SHP77 treated with DMSO at 0.1 percent for 48 hours (cell line): ENCODE data around the gene MIR17HG.
"Not testable (repeated sequence)": the region's sequence is repeated elsewhere in the genome, so short reads cannot be mapped to it uniquely, and the experiment has no call there.

Source experiments
- DNase-seq: peaks from one replicate; lab custom pipeline; 2025; lab: John Stamatoyannopoulos, UW

Gene MIR17HG

DNA sequence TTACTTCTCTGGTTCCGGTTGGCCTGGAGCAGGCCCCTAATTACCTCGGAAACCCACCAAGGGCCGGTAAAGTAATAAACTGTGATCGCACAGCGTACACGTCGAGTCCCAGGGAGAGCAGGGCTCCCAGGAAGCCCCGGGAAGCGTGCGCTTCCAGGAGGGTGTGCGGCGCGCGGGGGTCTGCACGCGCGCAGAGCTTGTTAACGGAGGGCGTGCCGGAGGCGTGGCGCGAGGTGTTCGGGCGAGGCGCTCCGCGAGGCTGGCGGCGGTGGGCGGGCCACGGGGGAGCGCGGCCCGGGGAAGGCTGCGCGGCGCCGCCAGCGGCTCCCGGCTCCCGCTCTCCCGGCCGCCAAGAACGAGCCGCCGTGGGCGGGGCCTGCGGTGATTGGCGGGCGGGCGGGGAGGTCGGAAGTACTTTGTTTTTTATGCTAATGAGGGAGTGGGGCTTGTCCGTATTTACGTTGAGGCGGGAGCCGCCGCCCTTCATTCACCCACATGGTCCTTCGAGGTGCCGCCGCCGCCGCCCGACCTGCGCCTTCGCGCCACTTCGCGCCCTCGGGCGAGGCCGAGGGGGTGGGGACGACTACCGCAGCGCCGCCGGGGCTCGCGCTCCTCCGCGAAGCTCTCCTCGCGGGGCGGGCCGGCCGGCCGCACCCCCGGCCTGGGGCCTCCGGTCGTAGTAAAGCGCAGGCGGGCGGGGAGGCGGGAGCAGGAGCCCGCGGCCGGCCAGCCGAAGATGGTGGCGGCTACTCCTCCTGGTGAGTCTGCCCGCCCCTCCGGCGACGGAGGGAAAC is at the start of gene MIR17HG:
TSS of gene MIR17HG (plus strand) at position 486 of the 794 bp plus-strand sequence.
- DNase-seq = peak; percentile 97

DNA sequence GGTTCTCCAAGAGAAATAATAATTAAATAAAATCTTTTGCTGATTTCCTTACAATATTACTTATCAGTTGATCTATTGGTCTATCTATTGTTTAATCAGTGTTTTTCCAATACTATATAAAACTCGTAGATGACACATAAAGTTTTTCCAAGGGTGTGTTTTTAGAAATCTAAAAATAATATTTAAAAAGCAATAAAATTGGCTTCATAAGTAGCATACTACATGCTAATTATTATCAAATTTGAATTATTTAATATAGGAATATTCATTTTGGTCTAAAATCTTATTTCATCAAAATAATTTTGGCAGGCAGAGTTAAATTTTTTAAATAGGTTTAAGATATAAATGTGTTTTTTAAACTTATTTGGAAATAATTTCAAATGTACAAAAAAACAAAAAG is 49.4 kb upstream of the MIR17HG start:
- DNase-seq = no peak

DNA sequence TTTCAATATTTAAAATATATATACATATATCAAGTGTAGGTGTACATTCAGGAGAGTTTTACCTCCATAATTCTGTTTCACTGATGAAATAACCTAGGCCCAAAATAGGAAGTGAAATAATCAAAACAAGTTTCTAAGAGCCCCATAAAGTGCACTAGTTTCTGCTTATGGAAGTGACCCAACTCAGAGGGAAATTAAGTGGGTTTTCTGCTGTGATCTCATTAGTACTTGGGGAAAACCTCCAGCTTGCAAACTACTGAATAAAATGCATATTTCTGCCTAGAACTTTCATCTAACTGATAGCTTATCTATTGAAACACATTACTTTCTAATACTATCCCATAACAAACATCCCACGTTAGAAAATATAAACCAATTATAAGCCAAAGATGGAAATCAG is 45.4 kb upstream of the MIR17HG start:
- DNase-seq = no peak

DNA sequence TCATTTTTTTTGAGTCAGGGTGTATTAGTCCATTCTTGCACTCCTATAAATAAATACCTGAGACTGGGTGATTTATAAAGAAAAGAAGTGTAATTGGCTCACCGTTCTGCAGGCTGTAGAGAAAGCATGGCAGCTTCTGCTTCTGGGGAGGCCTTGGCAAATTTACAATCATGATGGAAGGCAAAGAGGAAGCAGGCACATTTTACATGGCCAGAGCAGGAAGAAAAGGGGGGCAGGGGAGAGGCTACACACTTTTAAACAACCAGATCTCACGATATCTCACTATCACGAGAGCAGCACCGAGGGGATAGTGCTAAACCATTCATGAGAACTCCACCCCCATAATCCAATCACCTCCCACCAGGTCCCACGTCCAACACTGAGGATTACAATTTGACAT is 44.5 kb upstream of the MIR17HG start:
- DNase-seq = no peak

DNA sequence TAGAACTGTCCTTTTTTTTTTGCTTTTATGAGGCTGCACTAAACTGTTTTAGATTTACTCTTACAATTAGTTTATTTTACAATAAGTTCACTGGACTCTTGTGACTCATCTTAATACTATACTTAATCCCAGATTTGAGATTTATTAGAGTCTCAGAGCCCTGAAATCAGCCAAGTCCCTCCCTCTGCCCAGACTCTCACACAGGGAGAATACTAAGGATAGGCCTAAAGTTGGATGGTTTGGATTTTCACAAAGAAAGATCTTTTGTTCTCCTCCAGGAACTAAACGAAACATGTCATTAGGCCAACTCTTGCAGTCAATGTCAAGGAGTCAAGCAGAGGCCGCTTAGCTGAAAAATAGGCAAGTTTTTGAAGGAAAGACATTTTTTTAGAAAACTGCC is 42.7 kb upstream of the MIR17HG start:
- no peak for DNase-seq

DNA sequence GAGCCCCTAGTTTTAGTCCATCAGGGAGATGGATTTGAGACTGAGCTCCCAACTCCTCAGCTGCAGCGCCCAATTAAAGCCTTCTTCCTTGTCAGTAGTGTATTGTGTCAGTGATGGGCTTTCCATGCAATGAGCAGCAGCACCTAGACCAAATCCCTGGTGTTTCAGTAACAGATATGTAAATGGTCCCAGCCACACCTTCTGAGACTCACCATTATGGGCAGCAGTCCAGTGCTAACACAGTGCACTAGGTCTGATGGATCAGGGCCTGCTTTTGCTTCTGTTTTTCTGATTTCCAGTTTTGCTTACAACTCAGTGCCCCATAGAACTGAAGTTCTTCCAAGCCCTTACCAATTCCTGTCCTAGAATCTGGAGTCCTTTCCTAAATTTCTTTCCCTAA is 41.8 kb upstream of the MIR17HG start:
- no peak for DNase-seq

DNA sequence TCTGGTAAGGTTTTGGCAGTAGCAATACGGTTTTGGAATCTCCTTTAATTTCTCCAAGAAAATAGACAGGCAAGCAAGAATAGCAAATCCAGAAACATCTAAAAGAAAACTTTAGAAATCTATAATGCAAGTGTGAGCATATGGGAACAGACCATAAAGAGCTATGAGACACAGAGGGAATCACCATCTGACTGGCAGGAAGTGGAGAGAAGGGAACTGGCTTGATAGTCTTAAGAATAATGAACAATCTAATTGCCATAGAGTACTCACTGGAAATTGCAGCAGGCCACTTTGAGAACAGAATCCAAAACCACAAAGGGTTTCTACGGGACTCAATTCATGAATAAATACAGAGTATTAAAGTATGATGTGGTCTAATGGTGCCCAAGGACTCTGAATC is 39.6 kb upstream of the MIR17HG start:
- DNase-seq = no peak

DNA sequence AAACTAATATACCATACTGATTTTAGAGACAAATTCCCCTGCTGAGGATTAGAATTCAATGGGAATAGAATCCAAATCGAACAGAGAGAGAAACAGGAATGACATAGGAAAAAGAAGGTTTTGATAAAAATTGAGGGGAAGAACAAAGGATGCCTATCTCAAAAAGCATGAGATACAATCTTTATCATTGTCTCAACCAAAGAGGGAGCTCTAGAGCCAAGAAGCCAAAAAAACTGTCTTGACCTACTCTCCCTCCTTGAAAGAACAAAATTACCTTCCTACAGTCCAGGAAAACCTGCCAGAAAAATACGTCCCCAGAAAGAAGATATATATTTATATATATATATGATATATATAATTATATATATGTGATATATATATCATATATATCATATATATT is 39.2 kb upstream of the MIR17HG start:
- no peak for DNase-seq

DNA sequence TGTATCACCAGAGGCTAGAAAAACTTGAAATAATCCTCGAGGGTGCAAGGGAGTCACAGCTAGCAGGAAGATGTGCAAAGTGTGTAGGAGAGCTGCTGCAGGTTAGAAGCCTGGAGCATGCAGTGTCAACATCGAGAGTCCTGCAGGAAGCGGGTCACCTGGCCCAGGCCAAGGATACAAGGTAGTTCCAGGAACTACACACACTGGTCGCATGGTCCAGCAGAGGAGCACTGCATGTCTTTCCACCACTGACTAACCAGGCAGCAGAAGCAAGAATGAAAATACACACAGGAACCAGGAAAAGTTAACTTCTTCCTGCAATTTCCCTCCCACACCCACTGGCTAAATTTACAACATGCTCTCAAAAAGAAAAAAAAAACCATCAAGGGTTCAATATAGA is 36.0 kb upstream of the MIR17HG start:
- no peak for DNase-seq

DNA sequence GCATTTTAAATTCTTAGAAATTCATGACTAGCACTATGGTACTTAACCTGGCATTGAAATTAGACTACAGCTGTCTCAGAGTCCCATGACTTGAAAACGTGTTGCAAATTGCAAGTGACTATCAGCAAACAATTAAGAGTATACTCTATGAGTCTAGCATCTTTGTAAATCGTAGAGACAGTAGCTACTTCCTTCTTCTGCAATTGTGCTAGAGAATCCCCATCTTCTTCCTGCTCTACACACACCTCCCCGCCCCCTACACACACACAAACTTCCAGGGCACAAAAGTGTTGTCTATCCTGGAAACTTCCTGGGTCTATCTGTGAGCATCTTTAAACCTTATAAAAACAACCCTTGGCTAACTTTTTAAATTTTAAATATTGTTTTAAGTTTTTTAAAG is 35.2 kb upstream of the MIR17HG start:
- no peak for DNase-seq

DNA sequence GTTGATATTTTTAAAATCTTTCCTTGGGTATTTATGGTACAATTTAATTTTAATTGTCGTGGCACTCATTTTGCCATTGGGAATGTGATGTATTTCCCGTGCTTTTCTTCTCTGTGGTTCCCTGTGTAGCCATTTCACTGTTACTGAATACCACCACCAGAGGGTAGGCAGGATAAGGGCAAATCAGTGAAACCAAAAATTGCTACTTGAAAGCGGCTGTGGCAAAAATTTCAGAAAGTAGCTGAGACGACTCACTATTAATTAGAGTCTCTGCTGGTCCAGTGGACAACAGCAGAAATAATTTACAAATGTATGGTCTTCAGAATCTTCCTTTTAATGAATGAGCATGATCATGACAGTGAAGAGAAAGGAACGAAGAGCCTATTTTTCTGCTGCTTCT is 34.4 kb upstream of the MIR17HG start:
- DNase-seq = no peak

DNA sequence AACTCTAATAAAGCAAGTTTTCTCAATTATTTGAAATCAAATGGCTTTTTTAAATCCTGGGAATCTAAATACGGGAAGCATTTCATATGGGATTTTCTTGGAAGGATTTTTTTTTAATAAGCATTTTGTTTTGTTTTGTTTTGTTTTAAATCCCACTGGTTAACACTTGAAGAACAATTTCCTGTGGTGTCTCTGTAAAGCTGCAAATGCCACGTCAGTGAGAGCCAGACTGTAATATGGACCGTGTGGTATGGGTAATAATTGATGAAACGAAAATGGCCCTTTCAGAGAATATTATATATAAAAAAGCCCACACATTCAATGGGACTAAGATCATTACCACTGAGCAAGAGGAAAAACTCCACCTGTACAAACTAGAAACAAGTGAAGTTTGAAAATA is 33.9 kb upstream of the MIR17HG start:
- DNase-seq = no peak

DNA sequence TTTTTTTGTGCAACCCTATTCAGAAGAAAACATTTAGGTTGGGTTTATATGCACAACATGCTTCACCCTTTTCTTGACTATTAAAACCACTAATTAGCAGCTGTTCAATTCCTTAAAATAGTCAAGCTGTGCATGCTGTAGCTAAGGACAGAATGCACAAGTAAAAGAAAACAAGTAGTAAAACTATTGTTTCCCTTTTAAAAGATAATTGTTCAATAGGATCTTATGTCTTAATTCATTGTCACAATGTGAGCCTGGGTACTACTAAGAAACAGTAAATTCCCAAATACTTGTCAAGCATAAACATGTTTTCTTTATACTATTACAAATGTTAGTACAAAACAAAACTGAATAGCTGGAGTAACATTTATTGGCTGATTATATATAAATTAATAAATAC is 32.6 kb upstream of the MIR17HG start:
- no peak for DNase-seq

DNA sequence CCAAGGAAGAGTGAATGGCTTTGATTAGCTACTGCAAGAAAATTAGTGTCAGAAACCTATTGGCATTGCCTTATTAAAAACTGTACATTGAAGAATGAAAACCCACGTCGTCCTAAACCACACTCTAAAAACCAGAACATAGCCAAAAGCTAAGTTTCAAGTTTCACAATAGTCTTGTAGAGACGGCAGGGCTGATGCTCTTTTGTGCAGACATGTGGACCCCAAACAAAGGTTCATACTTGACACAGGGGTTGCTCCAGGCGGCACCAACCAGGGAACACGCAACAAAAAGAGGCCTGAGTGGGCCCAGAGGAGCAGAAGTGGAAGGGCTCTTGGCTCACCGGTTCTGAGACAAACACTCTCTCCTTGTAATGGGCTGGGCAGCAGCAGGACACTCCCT is 28.6 kb upstream of the MIR17HG start:
- no peak for DNase-seq

DNA sequence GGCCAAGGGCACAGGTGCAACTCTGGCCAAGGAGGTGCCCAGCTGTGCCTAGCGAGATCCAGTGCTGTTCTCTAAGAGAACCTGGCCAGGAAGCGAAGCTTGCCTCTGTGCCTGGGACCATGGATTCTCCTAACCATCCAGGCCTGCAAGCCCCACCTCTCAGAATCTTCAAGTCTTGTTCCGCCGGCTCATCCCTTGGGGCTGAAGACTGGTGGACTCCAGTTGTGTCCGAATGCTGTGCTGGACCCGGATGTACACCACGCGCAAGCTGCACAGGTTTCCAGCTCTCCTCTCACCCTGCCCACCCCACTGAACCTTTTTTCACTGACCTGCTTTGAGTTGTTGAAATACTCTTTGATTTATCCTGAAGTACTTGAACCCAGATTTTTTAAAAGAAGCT is 27.5 kb upstream of the MIR17HG start:
- DNase-seq = no peak

DNA sequence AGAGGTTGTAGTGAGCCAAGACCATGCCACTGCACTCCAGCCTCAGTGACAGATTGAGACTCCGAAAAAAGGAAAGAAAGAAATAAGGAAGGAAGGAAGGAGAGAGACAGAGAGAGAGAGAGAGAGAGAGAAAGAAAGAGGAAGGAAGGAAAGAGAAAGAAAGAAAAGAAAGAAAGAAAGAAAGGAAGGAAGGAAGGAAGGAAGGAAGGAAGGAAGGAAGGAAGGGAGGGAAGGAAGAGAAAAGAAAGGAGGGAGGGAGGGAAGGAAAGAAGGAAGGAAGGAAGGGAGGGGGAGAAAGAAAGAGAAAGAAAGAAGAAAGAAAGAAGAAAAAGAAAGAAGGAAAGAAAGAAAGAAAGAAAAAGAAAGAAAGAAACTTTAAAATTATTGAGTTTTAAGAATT is 26.5 kb upstream of the MIR17HG start:
- DNase-seq = not testable (repeated sequence)

DNA sequence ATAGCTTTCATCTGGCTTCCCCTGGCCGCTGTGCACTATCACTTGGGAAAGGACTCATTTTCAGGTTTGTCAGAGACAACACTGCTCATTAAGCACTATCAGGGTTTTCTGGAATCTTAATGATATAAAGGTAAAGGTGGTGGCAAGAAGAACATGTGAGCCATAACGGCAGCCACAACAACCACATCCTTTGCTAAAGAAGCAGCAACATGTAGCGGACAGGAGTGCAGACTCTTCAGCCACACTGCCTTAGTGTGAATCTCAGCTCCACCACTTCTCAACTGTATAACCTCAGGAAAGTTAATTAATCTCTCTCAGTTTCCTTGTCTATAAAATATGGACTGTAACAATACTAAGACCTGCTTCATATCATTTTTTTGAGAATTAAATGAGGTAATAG is 24.1 kb upstream of the MIR17HG start:
- no peak for DNase-seq

DNA sequence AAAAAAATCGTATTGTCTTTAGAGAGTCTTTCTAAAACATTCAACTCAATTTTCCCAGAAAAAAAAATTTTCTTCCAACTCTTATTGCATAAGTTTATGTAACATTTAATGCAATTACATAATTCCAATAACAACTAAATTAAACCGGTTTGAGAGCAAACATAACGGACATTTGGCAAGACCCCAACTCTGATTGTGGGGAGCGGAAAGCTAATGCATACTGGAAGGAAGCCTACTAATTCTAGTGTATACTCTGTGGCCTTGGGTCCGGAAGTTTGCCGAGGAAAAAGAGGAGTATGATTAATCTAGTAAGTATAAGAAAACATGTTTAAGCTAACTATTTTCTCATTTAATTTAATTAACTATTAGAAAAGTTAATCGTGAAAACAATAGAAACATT is 21.3 kb upstream of the MIR17HG start:
- DNase-seq = no peak

DNA sequence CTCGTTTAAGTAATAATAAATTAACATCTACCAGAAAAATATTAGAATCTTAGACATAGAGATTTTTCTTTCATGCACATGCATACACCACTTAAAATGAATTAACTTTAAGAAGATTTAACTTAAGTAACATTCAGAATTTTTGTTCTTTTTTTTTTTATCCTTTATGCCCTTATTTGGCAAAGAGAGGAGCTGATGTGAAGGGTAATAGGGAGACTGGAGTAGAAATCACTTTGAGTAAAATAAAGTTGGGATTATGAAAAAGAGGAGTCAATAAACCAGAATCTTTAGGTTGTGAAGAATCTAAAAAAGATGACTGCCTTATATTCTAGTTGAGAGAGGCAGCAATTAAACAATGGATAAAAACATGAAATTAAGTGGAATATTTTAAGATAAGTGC is 18.8 kb upstream of the MIR17HG start:
- DNase-seq = no peak

DNA sequence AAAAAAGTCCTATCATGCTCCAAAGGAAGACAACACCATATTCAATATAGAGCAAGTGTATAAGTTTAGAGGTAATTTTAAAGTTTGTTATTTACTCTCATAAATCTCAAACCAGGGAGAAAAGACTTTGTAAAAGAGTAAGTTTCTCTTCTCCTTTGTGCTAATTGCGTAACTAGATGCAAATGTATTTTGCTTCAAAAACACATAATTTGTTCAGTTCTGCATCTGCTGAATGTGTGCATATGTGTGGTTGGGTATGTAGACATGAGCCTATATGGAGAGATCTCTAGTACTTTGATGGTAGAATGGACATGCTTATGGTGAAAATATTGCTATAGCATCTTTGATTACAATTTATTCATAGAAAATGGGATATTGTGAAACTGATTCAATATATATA is 17.8 kb upstream of the MIR17HG start:
- DNase-seq = no peak

DNA sequence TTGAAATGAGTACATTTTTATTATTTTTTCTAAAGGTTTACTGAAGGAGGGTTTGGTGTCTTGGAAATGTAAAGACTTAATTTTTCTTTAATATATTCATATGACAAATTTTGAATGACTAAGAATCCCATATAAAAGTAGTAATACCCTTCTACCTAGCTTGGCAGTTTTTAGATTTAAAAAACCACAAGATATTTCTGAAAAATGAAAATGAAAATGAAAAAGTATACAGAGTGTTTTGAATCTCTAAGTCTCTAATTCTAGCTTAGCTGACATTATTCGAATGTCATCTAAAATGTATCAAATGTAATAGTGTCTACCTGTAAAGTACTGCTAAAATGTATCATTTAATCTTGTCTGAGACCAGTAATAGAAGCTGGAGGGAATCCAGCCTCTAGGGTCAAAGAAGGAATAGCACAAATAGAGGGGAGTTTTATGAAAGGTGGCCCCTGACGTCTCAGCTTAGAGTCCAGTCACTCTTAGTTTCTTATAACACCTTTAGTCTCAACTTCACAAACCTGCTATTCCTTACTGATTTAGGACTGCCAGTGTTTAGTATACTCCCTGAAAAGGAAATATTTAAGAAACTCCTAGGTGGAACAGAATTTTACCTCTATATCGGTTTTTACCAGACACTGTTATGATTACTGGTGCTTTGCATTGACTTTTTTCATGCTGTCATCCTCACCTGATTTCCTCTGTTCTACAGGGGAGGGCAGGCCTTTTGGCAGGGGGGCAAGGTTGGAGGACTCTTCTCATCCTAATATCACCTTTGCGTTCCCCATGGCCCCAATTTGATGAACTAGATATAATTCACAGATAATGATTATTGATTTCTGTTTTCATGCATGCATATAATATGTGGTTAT is 16.2 kb upstream of the MIR17HG start:
- DNase-seq = no peak

DNA sequence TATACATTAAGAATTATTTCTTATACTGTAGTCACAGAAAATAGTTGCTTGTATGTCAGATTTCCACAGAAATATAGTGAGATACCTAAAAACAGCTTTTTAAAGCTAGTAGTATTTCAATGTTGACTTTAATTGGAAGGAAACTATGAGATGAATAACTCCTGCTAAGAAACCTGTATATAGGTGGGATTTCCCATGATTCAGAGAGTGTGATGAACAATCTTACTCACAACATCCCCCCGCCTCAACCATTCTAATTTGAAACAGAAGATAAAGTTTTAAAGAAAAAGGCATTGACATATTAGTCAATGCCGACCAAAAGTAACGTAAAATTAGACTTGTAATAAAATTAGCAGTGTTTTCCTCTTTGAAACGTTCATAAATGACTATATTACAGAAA is 1.4 kb upstream of the MIR17HG start:
- no peak for DNase-seq

DNA sequence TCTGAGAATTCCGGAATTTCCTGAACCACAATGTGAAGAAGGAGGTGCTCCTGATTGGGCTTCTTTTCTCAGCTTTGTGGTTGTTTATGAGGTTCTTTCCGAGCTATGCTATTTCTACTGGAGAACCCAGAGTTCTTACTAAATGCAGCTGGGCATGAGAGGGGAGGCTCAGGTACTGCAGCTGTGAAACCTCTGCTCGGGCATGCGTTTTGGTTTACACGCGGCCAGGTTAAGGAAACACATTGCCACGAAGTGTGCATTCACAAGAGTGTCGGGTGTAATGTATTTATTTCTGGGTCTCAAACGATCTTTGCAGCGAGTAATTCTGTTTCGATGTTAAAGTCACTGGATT is 661 bp upstream of the MIR17HG start:
- no peak for DNase-seq
